ENCODE data around the gene ZNF423. TPM values are rescaled to one million over a fixed set of nuclear protein-coding genes. Genes with fewer than 3 reads are reported as not detected.

Gene ZNF423
- polyA plus RNA-seq, 1 donor from 2014 or later, result 4.5 TPM

- Histone ChIP-seq H3K27ac (ENCODE audit: low read length) (no peak overlapping the region), H2AFZ (ENCODE audit: low read depth, low read length) (no peak overlapping the region), H3F3A (ENCODE audit: insufficient read depth, low read length, poor library complexity, severe bottlenecking) (no peaks in the 10 kb centered on the region), H4K20me1 (ENCODE audit: insufficient read depth) (no peaks in the 10 kb centered on the region), H3K9me2 (ENCODE audit: insufficient read depth, low read length) (no peaks in the 10 kb centered on the region), H3K36me3 (ENCODE audit: insufficient read depth, low read length) (no peaks in the 10 kb centered on the region), H3K79me2 (replicated peaks; ENCODE audit: insufficient read depth, low read length) (no peaks in the 10 kb centered on the region), H3K4me3 (ENCODE audit: low read length) (no peak overlapping the region), H3K9ac (ENCODE audit: low read length) (no peak overlapping the region), H3K27me3 (ENCODE audit: insufficient read depth, low read depth, low read length) (no peaks in the 10 kb centered on the region), H3K4me2 (ENCODE audit: low read length) (no peak overlapping the region), H3K9me3 (ENCODE audit: low read length) (no peaks in the 10 kb centered on the region)
- TF ChIP-seq EP300 (conservative IDR thresholded peaks at IDR 0.05; ENCODE audit: poor library complexity, severe bottlenecking), result no peak
- TF ChIP-seq, protein P1, sequence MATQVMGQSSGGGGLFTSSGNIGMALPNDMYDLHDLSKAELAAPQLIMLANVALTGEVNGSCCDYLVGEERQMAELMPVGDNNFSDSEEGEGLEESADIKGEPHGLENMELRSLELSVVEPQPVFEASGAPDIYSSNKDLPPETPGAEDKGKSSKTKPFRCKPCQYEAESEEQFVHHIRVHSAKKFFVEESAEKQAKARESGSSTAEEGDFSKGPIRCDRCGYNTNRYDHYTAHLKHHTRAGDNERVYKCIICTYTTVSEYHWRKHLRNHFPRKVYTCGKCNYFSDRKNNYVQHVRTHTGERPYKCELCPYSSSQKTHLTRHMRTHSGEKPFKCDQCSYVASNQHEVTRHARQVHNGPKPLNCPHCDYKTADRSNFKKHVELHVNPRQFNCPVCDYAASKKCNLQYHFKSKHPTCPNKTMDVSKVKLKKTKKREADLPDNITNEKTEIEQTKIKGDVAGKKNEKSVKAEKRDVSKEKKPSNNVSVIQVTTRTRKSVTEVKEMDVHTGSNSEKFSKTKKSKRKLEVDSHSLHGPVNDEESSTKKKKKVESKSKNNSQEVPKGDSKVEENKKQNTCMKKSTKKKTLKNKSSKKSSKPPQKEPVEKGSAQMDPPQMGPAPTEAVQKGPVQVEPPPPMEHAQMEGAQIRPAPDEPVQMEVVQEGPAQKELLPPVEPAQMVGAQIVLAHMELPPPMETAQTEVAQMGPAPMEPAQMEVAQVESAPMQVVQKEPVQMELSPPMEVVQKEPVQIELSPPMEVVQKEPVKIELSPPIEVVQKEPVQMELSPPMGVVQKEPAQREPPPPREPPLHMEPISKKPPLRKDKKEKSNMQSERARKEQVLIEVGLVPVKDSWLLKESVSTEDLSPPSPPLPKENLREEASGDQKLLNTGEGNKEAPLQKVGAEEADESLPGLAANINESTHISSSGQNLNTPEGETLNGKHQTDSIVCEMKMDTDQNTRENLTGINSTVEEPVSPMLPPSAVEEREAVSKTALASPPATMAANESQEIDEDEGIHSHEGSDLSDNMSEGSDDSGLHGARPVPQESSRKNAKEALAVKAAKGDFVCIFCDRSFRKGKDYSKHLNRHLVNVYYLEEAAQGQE (IDR thresholded peaks at IDR 0.05; ENCODE audit: borderline replicate concordance), result no peak
- TF ChIP-seq RAD21 (conservative IDR thresholded peaks at IDR 0.05), result no peak
These were observed 310.0 kb downstream of the ZNF423 start for GRCh38 chr16:49545741-49546448.

DNA sequence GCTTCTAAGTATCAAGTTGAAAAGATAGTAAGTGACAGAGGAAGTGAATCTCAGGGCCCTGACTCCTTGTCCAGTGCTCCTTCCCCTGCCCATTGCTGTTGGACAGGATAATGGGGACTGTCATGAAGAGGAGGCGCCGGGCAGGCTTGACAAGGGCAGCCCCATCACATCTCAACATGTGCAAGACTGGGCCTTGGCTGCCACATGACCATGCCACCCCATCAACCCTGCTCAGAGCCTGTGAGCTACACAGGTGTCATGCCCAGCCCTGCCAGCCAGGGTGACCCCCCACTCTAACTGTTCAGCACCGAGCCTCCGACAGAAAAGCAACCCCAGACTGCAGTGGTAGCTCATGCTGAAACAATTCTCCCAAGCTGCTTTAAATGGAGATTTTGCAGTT, 310.7 kb downstream of the ZNF423 start:
- Histone ChIP-seq H3K27me3 (ENCODE audit: insufficient read depth, low read depth, low read length) (no peaks in the 10 kb centered on the region), H3K36me3 (ENCODE audit: insufficient read depth, low read length) (no peaks in the 10 kb centered on the region), H2AFZ (ENCODE audit: low read depth, low read length) (no peak overlapping the region), H3K9ac (ENCODE audit: low read length) (no peak overlapping the region), H3K4me3 (ENCODE audit: low read length) (no peak overlapping the region), H3K9me3 (ENCODE audit: low read length) (no peaks in the 10 kb centered on the region), H3K9me2 (ENCODE audit: insufficient read depth, low read length) (no peaks in the 10 kb centered on the region), H4K20me1 (ENCODE audit: insufficient read depth) (no peaks in the 10 kb centered on the region), H3K27ac (ENCODE audit: low read length) (no peak overlapping the region), H3K4me2 (ENCODE audit: low read length) (no peak overlapping the region), H3K79me2 (replicated peaks; ENCODE audit: insufficient read depth, low read length) (no peaks in the 10 kb centered on the region), H3F3A (ENCODE audit: insufficient read depth, low read length, poor library complexity, severe bottlenecking) (no peaks in the 10 kb centered on the region)
- no peak for TF ChIP-seq SMC3 (conservative IDR thresholded peaks at IDR 0.05; ENCODE audit: poor library complexity)
- TF ChIP-seq EZH2 (IDR thresholded peaks at IDR 0.05; ENCODE audit: borderline replicate concordance, insufficient read depth, low read length, poor library complexity, severe bottlenecking), result no peak
- TF ChIP-seq POLR2AphosphoS5 (IDR thresholded peaks at IDR 0.05), result no peak
- TF ChIP-seq TAF1 (IDR thresholded peaks at IDR 0.05; ENCODE audit: low read depth), result no peak
- TF ChIP-seq, protein P1 (IDR thresholded peaks at IDR 0.05; ENCODE audit: borderline replicate concordance), result no peak
- TF ChIP-seq EP300 (conservative IDR thresholded peaks at IDR 0.05; ENCODE audit: poor library complexity, severe bottlenecking), result no peak
- TF ChIP-seq MXI1 (conservative IDR thresholded peaks at IDR 0.05; ENCODE audit: poor library complexity, severe bottlenecking), result no peak
- TF ChIP-seq, protein P2, sequence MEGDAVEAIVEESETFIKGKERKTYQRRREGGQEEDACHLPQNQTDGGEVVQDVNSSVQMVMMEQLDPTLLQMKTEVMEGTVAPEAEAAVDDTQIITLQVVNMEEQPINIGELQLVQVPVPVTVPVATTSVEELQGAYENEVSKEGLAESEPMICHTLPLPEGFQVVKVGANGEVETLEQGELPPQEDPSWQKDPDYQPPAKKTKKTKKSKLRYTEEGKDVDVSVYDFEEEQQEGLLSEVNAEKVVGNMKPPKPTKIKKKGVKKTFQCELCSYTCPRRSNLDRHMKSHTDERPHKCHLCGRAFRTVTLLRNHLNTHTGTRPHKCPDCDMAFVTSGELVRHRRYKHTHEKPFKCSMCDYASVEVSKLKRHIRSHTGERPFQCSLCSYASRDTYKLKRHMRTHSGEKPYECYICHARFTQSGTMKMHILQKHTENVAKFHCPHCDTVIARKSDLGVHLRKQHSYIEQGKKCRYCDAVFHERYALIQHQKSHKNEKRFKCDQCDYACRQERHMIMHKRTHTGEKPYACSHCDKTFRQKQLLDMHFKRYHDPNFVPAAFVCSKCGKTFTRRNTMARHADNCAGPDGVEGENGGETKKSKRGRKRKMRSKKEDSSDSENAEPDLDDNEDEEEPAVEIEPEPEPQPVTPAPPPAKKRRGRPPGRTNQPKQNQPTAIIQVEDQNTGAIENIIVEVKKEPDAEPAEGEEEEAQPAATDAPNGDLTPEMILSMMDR (IDR thresholded peaks at IDR 0.05; ENCODE audit: poor library complexity, severe bottlenecking), result no peak
- TF ChIP-seq RAD21 (conservative IDR thresholded peaks at IDR 0.05), result no peak
